ENCODE results near the gene FNDC8. TPM values are rescaled to one million over a fixed set of nuclear protein-coding genes. Genes with fewer than 3 reads are reported as not detected.
A peak's percentile ranks its signal among the peaks of the same experiment; 100 is the strongest.
"Not testable (repeated sequence)": the region's sequence is repeated elsewhere in the genome, so short reads cannot be mapped to it uniquely, and the experiment has no call there.

FNDC8 gene
- total RNA-seq, 2 donors from 2014 or later, result not detected

DNA sequence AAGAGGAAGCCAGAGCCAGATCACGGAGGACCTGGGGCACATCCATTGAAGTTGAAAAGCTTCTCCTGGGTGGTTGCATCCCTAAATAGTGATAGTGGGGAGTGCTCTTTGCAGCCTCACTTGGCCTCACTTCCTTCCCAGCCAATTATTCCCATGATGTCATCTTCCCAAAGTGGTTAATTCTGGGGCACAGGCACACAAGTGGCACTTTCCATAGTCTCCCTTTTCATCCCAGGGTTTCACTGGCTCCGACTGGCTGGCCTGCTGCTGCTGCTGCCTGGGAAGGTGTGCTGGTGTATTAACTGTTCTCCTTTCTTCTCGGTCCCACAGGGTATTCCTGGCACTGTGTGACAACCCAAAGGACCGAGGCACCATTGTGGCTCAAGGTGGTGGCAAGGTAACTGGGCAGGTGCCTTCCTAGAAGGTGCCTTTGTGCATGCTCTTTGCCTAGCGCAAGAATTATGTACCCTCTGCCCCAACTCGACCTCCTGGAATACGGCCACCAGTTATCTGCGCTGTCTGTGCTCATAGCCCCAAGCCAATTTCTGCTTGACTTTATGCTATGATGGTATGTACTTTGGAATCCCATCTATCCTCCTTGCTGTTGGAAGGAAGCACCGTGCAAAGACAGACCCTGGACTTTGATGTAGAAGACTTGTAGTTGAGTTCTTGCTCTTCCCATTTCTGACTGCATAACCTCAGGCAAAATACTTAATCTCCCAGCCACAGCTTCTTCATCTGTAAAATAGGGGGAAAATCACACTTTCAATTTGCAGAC, 54.4 kb downstream of the FNDC8 start:
- Mint-ChIP-seq H3K4me1 (ENCODE audit: low read depth in 2 of 2) (peaks cover 43 to 49% of the 10 kb centered on the region in 2 donors), H3K9me3 (no peaks in the 10 kb centered on the region), H3K27ac (peak overlapping the region in 1 of 2 donors; percentile 27), H3K36me3 (no peaks in the 10 kb centered on the region), H3K27me3 (no peaks in the 10 kb centered on the region), H3K4me3 (no peak overlapping the region)
- no peak for DNase-seq (ENCODE audit: low spot score)
- no peak for ATAC-seq

- no peaks in the 10 kb centered on the region for H3K9me3 Mint-ChIP-seq
- ATAC-seq (no peak), DNase-seq (ENCODE audit: low spot score) (no peak)
- H3K27ac Mint-ChIP-seq, result peak overlapping the region; percentile 92 to 97
- no peak overlapping the region for H3K4me3 Mint-ChIP-seq
- H3K4me1 Mint-ChIP-seq (ENCODE audit: low read depth in 2 of 2), result peaks cover 42 to 43% of the 10 kb centered on the region in 2 donors
- H3K36me3 Mint-ChIP-seq, result no peaks in the 10 kb centered on the region
- H3K27me3 Mint-ChIP-seq, result no peaks in the 10 kb centered on the region
These were observed 55.5 kb downstream of the FNDC8 start for GRCh38 chr17:35176897-35177296.

DNA sequence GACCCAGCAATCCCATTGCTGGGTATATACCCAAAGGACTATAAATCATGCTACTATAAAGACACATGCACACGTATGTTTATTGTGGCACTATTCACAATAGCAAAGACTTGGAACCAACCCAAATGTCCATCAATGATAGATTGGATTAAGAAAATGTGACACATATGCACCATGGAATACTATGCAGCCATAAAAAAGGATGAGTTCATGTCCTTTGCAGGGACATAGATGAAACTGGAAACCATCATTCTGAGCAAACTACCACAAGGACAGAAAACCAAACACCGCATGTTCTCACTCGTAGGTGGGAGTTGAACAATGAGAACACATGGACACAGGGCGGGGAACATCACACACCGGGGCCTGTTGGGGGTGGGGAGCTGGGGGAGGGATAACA, 58.0 kb downstream of the FNDC8 start:
- ATAC-seq, result not testable (repeated sequence)

More for the DNA sequence above, 58.0 kb downstream of the FNDC8 start:
- peaks cover 45 to 56% of the 10 kb centered on the region in 2 donors for H3K4me1 Mint-ChIP-seq (ENCODE audit: low read depth in 2 of 2)
- not testable (repeated sequence) for H3K27me3 Mint-ChIP-seq, H3K36me3 Mint-ChIP-seq, H3K4me3 Mint-ChIP-seq, H3K9me3 Mint-ChIP-seq
- peak overlapping the region in 1 of 2 donors; percentile 58 for H3K27ac Mint-ChIP-seq
- DNase-seq (ENCODE audit: low spot score), result peak; percentile 10

Other genes starting within 250 kb of the FNDC8 start
- gene CCT6B, start 160.2 kb upstream of the FNDC8 start, total RNA-seq, result 1 to 10 TPM in 1 of 2 donors, under 1 TPM in 1; 0.45 to 1.9 TPM
- 10 to 100 TPM; 21.0 to 29.5 TPM for gene ZNF830, start 160.1 kb upstream of the FNDC8 start, total RNA-seq
- gene LIG3, start 141.1 kb upstream of the FNDC8 start, total RNA-seq, result 10 to 100 TPM; 65.8 to 89.4 TPM
- gene RFFL, start 57.9 kb upstream of the FNDC8 start, total RNA-seq, result 10 to 100 TPM; 87.6 to 91.5 TPM
- 10 to 100 TPM; 27.8 to 68.3 TPM for gene RAD51D, start 1.8 kb upstream of the FNDC8 start, total RNA-seq
- gene NLE1, start 20.7 kb downstream of the FNDC8 start, total RNA-seq, result 10 to 100 TPM; 29.2 to 73.1 TPM
- gene UNC45B, start 26.2 kb downstream of the FNDC8 start, total RNA-seq, result under 1 TPM in 1 of 2 donors, not detected in 1; 0.14 TPM
- not detected for gene SLC35G3, start 72.8 kb downstream of the FNDC8 start, total RNA-seq
- gene SLFN5, start 121.5 kb downstream of the FNDC8 start, total RNA-seq, result 10 to 100 TPM; 29.0 to 46.7 TPM